Endothelial cell of umbilical vein (primary cell): Measurements from ENCODE around the gene C5orf24. TPM values are rescaled to one million over a fixed set of nuclear protein-coding genes. Genes with fewer than 3 reads are reported as not detected.

Experiments
- BruUV-seq: library from RNA; stranded (reverse); fragments of 400-500 nt; replicated peaks from 2 replicates; lab custom pipeline; 2021; lab: Mats Ljungman, UMichigan
- CTCF ChIA-PET: fragments of 300-600, 350-600 bp; sonication (Branson Sonifier 250); formaldehyde crosslinking; loops from one replicate; lab custom pipeline; 2021; ENCODE audit warnings: antibody characterized with exemption, inconsistent platforms; lab: Charles Lee
- POLR2A ChIA-PET: fragments of 300-600, 350-600 bp; sonication (Branson Sonifier 250); formaldehyde crosslinking; loops from one replicate; lab custom pipeline; 2021; ENCODE audit warnings: antibody characterized with exemption, inconsistent platforms; lab: Charles Lee
- DNase-seq: peaks from one replicate; pipeline ENCODE4 v3.0.0-alpha.2; 2011; ENCODE audit warnings: low read depth, low spot score
- FAIRE-seq: peaks from 2 replicates; lab custom pipeline; 2011; peaks lifted over from hg19 to GRCh38; lab: Jason Lieb, UNC
- H2AFZ ChIP-seq: 2 replicates; pipeline ENCODE4 v1.6.0; 2012; ENCODE audit warnings: low read depth, low read length, control low read depth, inconsistent platforms
- H3K27ac ChIP-seq: 2 replicates; pipeline ENCODE4 v1.5.1; 2011; ENCODE audit warnings: low read depth, mild to moderate bottlenecking, control low read depth, low read length, moderate library complexity; ENCODE audit not compliant: insufficient read depth
- H3K27me3 ChIP-seq, 2 experiments: 2 replicates each; pipeline versions ENCODE4 v1.6.0 to v1.6.1; 2011; ENCODE audit warnings: low read length in 2 of 2, mixed read lengths in 1 of 2; ENCODE audit not compliant: control insufficient read depth in 2 of 2, insufficient read depth in 2 of 2
- H3K36me3 ChIP-seq, 2 experiments: 2 replicates in 1 of 2; 3 replicates in 1 of 2; pipeline ENCODE4 v1.5.1; 2011; ENCODE audit warnings: low read length in 2 of 2, mild to moderate bottlenecking in 1 of 2, moderate library complexity in 1 of 2; ENCODE audit not compliant: control insufficient read depth in 2 of 2, insufficient read depth in 2 of 2; ENCODE audit errors: extremely low read depth in 1 of 2
- H3K4me1 ChIP-seq: 3 replicates; pipeline ENCODE4 v1.5.1; 2011; ENCODE audit warnings: mild to moderate bottlenecking, low read length; ENCODE audit not compliant: control insufficient read depth, insufficient read depth; ENCODE audit errors: extremely low read depth
- H3K4me2 ChIP-seq: 2 replicates; pipeline ENCODE4 v1.6.1; 2011; ENCODE audit warnings: low read length, control low read depth, mixed read lengths; ENCODE audit not compliant: insufficient read depth
- H3K4me3 ChIP-seq, 3 experiments: fragments of 200-600 bp in 1 of 3; sonication (generic), shearing (Covaris generic) in 1 of 3; replicated peaks in 1 of 3; 2 replicates each; pipeline ENCODE4 v1.5.1; 2011 to 2016; ENCODE audit warnings: control low read depth in 3 of 3, low read length in 3 of 3, mild to moderate bottlenecking in 2 of 3, inconsistent platforms in 1 of 3, low read depth in 1 of 3, moderate library complexity in 1 of 3; ENCODE audit not compliant: insufficient read depth in 1 of 3
- H3K79me2 ChIP-seq: 2 replicates; pipeline ENCODE4 v1.6.0; 2012; ENCODE audit warnings: low read length, inconsistent platforms; ENCODE audit not compliant: control insufficient read depth, insufficient read depth
- H3K9ac ChIP-seq: replicated peaks from 2 replicates; pipeline ENCODE3; 2011; ENCODE audit warnings: low read length, control low read depth; ENCODE audit not compliant: insufficient read depth; ENCODE audit errors: extremely low read depth
- H3K9me1 ChIP-seq: replicated peaks from 3 replicates; pipeline ENCODE4 v1.6.0; 2011; ENCODE audit warnings: mild to moderate bottlenecking, low read length; ENCODE audit not compliant: control insufficient read depth, insufficient read depth; ENCODE audit errors: extremely low read depth
- H3K9me3 ChIP-seq: replicated peaks from 2 replicates; pipeline ENCODE4 v1.5.1; 2012; ENCODE audit warnings: low read length, inconsistent platforms; ENCODE audit not compliant: control insufficient read depth, insufficient read depth
- H4K20me1 ChIP-seq: replicated peaks from 2 replicates; pipeline ENCODE3; 2011; ENCODE audit warnings: mild to moderate bottlenecking, low read length; ENCODE audit not compliant: control insufficient read depth, insufficient read depth; ENCODE audit errors: extremely low read depth
- EZH2 ChIP-seq: IDR thresholded peaks from 2 replicates; pipeline ENCODE4 v1.6.1; 2012; ENCODE audit warnings: borderline replicate concordance, low read depth, mild to moderate bottlenecking, moderate library complexity, low read length, inconsistent platforms; ENCODE audit not compliant: severe bottlenecking
- FOS ChIP-seq: IDR thresholded peaks from 2 replicates; pipeline ENCODE4 v1.6.1; 2011; ENCODE audit warnings: mild to moderate bottlenecking, low read length, moderate library complexity, borderline replicate concordance; ENCODE audit not compliant: insufficient read depth
- GATA2 ChIP-seq: IDR thresholded peaks from 2 replicates; pipeline ENCODE4 v1.7.0; 2011; ENCODE audit warnings: low read depth, mild to moderate bottlenecking, moderate library complexity, mixed read lengths, low read length; ENCODE audit not compliant: insufficient read length, insufficient read depth
- JUN ChIP-seq: IDR thresholded peaks from 2 replicates; pipeline ENCODE4 v1.6.1; 2011; ENCODE audit warnings: borderline replicate concordance, low read depth; ENCODE audit not compliant: insufficient read length, insufficient read depth
- MYC ChIP-seq: IDR thresholded peaks from one replicate; pipeline ENCODE4 v1.6.1; 2011; ENCODE audit warnings: mild to moderate bottlenecking, low read depth, low read length
- POLR2A ChIP-seq: IDR thresholded peaks from 2 replicates; pipeline ENCODE4 v1.6.1; 2012; ENCODE audit warnings: low read depth, mild to moderate bottlenecking, control low read depth, low read length
- POLR2AphosphoS5 ChIP-seq: IDR thresholded peaks from 2 replicates; pipeline ENCODE4 v1.6.1; 2012; ENCODE audit warnings: low read depth, mild to moderate bottlenecking, control low read depth, low read length, moderate library complexity; ENCODE audit not compliant: insufficient read depth
- dilution Hi-C: fragments of 300-500 bp; cut with MboI; formaldehyde crosslinking; loops from one replicate; pipeline ENCODE4 v1.15.0; 2019; ENCODE audit warnings: low sequenced_read_pairs; ENCODE audit not compliant: extremely low pct_ligation_motif_present
- intact Hi-C: fragments of 100-400 bp; cut with micrococcal nuclease; formaldehyde crosslinking; loops from one replicate; pipeline ENCODE4 v1.10.0; 2022
- polyA plus RNA-seq, 4 experiments: library from polyadenylated mRNA; depleted of rRNA in 3 of 4; stranded (reverse) in 3 of 4; unstranded in 1 of 4; fragments of >200 nt; gene quantifications; 2 replicates each; pipeline versions ENCODE4 v1.2.1 to v1.2.3, GENCODE V29; 2011 to 2012; ENCODE audit warnings: missing spikeins in 1 of 4
- total RNA-seq: library from RNA; stranded (reverse); gene quantifications from 2 replicates; pipeline ENCODE4 v1.2.3, GENCODE V29; 2021
- TF ChIP-seq, protein P1 (sequence below): IDR thresholded peaks from 2 replicates; pipeline ENCODE4 v1.6.1; 2011; ENCODE audit not compliant: insufficient read depth, insufficient read length
- TF ChIP-seq, protein P2 (sequence below), 2 donors: IDR thresholded peaks; 1 replicate in 1 of 2; 2 replicates in 1 of 2; pipeline ENCODE4 v1.5.1; 2011; ENCODE audit warnings: low read length in 2 of 2, mild to moderate bottlenecking in 2 of 2, moderate library complexity in 2 of 2, control low read depth in 1 of 2, inconsistent platforms in 1 of 2, low read depth in 1 of 2; ENCODE audit not compliant: insufficient read depth in 1 of 2; ENCODE audit errors: extremely low read depth in 1 of 2

C5orf24 gene
- total and polyA plus RNA-seq, 2 donors (not counting 3 experiments of a cell fraction or from before 2014, with no cell fraction given) = 21.7 to 56.2 TPM

DNA sequence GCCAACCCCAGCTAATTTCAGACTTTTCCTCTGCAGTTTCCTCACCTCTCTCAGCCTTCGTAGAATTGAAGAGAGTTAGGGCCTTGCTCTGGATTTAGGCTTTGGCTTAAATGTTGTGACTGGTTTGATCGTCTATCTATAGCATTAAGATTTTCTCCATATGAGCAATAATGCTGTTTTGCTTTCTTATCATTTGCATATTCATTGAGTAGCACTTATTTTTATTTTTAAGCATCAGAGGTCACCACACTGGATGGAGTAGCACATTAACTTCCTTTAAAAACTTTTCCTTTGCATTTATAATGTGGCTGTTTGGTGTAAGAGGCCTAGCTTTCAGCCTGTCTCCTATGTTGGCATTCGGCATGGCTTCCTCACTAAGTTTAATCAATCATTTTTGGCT is 46.5 kb downstream of the C5orf24 start:
- H3K9me1 ChIP-seq = no peaks in the 10 kb centered on the region
- H3K4me2 ChIP-seq = no peak overlapping the region
- H4K20me1 ChIP-seq = no peaks in the 10 kb centered on the region
- FAIRE-seq = no peak
- H3K27me3 ChIP-seq = no peaks in the 10 kb centered on the region
- H2AFZ ChIP-seq = no peak overlapping the region
- no peaks in the 10 kb centered on the region for H3K79me2 ChIP-seq
- POLR2A ChIA-PET = no interaction called here
- H3K27ac ChIP-seq = no peak overlapping the region
- TF ChIP-seq, protein P1, sequence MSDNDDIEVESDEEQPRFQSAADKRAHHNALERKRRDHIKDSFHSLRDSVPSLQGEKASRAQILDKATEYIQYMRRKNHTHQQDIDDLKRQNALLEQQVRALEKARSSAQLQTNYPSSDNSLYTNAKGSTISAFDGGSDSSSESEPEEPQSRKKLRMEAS = no peak
- no peak for TF ChIP-seq POLR2AphosphoS5
- TF ChIP-seq, protein P2, sequence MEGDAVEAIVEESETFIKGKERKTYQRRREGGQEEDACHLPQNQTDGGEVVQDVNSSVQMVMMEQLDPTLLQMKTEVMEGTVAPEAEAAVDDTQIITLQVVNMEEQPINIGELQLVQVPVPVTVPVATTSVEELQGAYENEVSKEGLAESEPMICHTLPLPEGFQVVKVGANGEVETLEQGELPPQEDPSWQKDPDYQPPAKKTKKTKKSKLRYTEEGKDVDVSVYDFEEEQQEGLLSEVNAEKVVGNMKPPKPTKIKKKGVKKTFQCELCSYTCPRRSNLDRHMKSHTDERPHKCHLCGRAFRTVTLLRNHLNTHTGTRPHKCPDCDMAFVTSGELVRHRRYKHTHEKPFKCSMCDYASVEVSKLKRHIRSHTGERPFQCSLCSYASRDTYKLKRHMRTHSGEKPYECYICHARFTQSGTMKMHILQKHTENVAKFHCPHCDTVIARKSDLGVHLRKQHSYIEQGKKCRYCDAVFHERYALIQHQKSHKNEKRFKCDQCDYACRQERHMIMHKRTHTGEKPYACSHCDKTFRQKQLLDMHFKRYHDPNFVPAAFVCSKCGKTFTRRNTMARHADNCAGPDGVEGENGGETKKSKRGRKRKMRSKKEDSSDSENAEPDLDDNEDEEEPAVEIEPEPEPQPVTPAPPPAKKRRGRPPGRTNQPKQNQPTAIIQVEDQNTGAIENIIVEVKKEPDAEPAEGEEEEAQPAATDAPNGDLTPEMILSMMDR (IDR thresholded peaks at IDR 0.05; ENCODE audit: extremely low read depth in 1 of 2, insufficient read depth in 1 of 2, low read depth in 1 of 2, low read length in 2 of 2) = no peak
- TF ChIP-seq GATA2 = no peak
- no peak for TF ChIP-seq EZH2
- TF ChIP-seq FOS = no peak
- no peak for TF ChIP-seq MYC
- TF ChIP-seq JUN = no peak
- TF ChIP-seq POLR2A = no peak
- dilution Hi-C loops (no loop called here), intact Hi-C loops (no loop called here)
- no peaks in the 10 kb centered on the region for H3K9me3 ChIP-seq
- no peaks in the 10 kb centered on the region for H3K4me1 ChIP-seq
- no TSS peak for BruUV-seq
- DNase-seq = no peak
- H3K36me3 ChIP-seq = peaks cover 0 to 2% of the 10 kb centered on the region in 2 experiments
- CTCF ChIA-PET = interaction anchor here (0.7 to 1.6 kb wide), 2 partner anchors 9 to 12 kb away, joined by 3 to 6 read pairs; no protein-coding TSS in a partner anchor
- H3K9ac ChIP-seq = no peak overlapping the region
- no peak overlapping the region for H3K4me3 ChIP-seq
